Head of caudate nucleus (tissue), 42 donors: ENCODE data around the gene RBM42.
"Not testable (repeated sequence)": the region's sequence is repeated elsewhere in the genome, so short reads cannot be mapped to it uniquely, and the experiment has no call there.

ENCODE experiments used
- DNase-seq, 42 donors: peaks; one replicate each; pipeline versions ENCODE4 v3.0.0 to v3.0.0-alpha.2; 2020 to 2021; ENCODE audit warnings: mixed read lengths in 7 of 42
- intact Hi-C: fragments of 100-400 bp; cut with DNase I; formaldehyde crosslinking; loops from one replicate; pipeline ENCODE4 v1.15.0; 2022

Gene RBM42

GRCh38 chr19:35644206-35644986 lies 15.6 kb downstream of the RBM42 start:
- DNase-seq: peak; percentile 37 to 87 (median 74)
- intact Hi-C loops: no loop called here

GRCh38 chr19:35644987-35645679 lies 16.3 kb downstream of the RBM42 start:
- intact Hi-C loops: no loop called here
- DNase-seq: peak; percentile 46 to 89 (median 76)

GRCh38 chr19:35645680-35646511 lies 17.1 kb downstream of the RBM42 start:
- intact Hi-C loops: no loop called here

GRCh38 chr19:35648017-35648961 lies 19.5 kb downstream of the RBM42 start, which contains the start of gene COX6B1:
TSS of gene COX6B1 (plus strand) at chr19:35648323. CDS start at chr19:35651244, 2,921 bp downstream.
- intact Hi-C loops: loop anchor here (2.0 kb wide), 1 partner anchor 19 kb away; the partner anchor contains the start of gene RBM42
- peak; percentile 89 to 99 (median 97) for DNase-seq

More at GRCh38 chr19:35645680-35646511, 17.1 kb downstream of the RBM42 start:
- no peak for DNase-seq

GRCh38 chr19:35650581-35650980 lies 21.7 kb downstream of the RBM42 start:
- intact Hi-C loops: no loop called here
- DNase-seq: no peak

GRCh38 chr19:35654828-35655227 lies 26.0 kb downstream of the RBM42 start:
- intact Hi-C loops, DNase-seq: not testable (repeated sequence)

- no peak for DNase-seq
- intact Hi-C loops: no loop called here
Observed at GRCh38 chr19:35655600-35655999, 26.8 kb downstream of the RBM42 start.

GRCh38 chr19:35656700-35657099 lies 27.9 kb downstream of the RBM42 start:
- intact Hi-C loops: no loop called here
- no peak for DNase-seq

- no peak for DNase-seq
- intact Hi-C loops: no loop called here
Observed at GRCh38 chr19:35657904-35658700, 29.3 kb downstream of the RBM42 start.

GRCh38 chr19:35661995-35662340 lies 33.1 kb downstream of the RBM42 start:
- no peak for DNase-seq

GRCh38 chr19:35663981-35664380 lies 35.1 kb downstream of the RBM42 start:
- intact Hi-C loops: no loop called here
- DNase-seq: no peak

More at GRCh38 chr19:35661995-35662340, 33.1 kb downstream of the RBM42 start:
- intact Hi-C loops: no loop called here

GRCh38 chr19:35665157-35665556 lies 36.3 kb downstream of the RBM42 start:
- intact Hi-C loops: no loop called here
- DNase-seq: no peak

GRCh38 chr19:35665604-35666003 lies 36.8 kb downstream of the RBM42 start:
- intact Hi-C loops: no loop called here
- no peak for DNase-seq

GRCh38 chr19:35666251-35666913 lies 37.5 kb downstream of the RBM42 start, which contains the start of gene UPK1A:
TSS of gene UPK1A (plus strand) at chr19:35666517. CDS start at chr19:35666813, 296 bp downstream.
- DNase-seq: no peak
- intact Hi-C loops: no loop called here

GRCh38 chr19:35669566-35669965 lies 40.7 kb downstream of the RBM42 start:
- no peak for DNase-seq
- intact Hi-C loops: no loop called here

- intact Hi-C loops: no loop called here
- DNase-seq: no peak
Observed at GRCh38 chr19:35669974-35670373, 41.1 kb downstream of the RBM42 start.

GRCh38 chr19:35670686-35671085 lies 41.9 kb downstream of the RBM42 start:
- intact Hi-C loops: no loop called here
- no peak for DNase-seq
